AG20443 (cell line): ENCODE results near the gene GGT6.

Source experiments
- DNase-seq: peaks from one replicate; pipeline ENCODE4 v3.0.0; 2012; ENCODE audit warnings: low spot score, mixed read lengths

GGT6 gene

GRCh38 chr17:4551141-4551540, 9.2 kb downstream of the GGT6 start:
- DNase-seq: no peak

DNA sequence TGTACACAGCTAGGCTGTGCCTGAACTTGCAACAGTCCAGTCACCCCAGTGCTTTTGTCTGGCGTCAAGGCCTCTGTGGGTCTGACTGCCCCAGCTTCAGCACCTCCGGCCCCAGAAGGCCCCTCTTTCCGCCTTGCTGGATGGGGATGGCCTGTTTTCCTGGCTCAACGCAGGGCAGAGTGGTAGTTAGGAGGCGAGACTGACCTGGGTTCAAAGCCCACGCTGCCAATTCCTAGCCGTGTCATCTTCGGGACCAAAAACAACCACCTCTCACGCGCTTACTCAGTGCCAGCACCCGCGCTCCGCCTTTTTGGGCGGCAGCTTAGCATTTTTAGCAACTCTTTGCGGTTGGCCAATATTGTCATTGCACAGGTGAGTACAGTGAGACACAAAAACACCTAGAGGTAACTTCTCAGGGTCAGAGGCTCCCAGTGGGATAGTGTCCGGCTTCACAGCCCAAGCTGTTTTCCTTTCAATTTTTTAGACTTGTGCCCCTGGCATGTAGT, 9.8 kb downstream of the GGT6 start:
- no peak for DNase-seq

GRCh38 chr17:4549781-4550533, 10.4 kb downstream of the GGT6 start:
- DNase-seq: no peak

- no peak for DNase-seq
Observed at GRCh38 chr17:4548721-4549531, 11.5 kb downstream of the GGT6 start.

- DNase-seq: no peak
Observed at GRCh38 chr17:4548061-4548461, 12.3 kb downstream of the GGT6 start.

- DNase-seq: no peak
Observed at GRCh38 chr17:4547118-4547906, 13.1 kb downstream of the GGT6 start.

DNA sequence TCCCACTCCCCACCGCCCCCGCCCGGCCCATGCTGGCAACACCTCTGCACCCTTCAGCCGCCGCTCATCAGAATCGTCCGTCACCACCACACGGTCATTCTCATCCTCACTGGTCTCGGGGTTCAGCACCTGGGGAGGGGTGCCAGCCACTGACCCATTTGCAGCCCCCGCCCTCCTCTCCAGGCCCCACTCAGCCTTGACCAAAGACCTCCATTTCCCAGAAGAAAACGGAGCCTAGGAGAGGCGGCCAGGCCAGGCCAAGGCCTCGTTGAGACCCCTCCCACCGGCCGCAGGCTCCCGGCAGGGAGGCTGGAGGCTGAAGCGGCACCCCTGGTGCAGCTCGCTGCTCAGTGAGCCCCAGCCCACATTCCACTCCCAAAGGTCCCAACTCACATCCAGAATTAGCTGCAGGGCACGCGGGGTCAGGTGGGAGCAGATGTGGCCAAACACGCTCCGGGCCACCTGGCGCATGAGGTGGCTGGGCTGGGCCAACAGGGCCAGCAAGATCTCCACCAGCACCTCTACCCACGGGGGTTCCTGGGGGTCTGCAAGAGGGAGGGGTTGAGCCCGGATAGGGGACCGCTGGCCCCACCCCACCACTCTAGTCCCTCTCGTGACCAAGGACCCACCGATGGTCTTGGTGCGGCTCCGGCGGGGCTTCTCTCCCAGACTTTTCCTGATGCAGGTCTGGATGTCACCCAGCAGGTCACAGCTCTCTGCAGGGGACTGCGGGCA, 15.0 kb downstream of the GGT6 start:
- no peak for DNase-seq

- DNase-seq: no peak
Observed at GRCh38 chr17:4544951-4545216, 15.5 kb downstream of the GGT6 start.

DNA sequence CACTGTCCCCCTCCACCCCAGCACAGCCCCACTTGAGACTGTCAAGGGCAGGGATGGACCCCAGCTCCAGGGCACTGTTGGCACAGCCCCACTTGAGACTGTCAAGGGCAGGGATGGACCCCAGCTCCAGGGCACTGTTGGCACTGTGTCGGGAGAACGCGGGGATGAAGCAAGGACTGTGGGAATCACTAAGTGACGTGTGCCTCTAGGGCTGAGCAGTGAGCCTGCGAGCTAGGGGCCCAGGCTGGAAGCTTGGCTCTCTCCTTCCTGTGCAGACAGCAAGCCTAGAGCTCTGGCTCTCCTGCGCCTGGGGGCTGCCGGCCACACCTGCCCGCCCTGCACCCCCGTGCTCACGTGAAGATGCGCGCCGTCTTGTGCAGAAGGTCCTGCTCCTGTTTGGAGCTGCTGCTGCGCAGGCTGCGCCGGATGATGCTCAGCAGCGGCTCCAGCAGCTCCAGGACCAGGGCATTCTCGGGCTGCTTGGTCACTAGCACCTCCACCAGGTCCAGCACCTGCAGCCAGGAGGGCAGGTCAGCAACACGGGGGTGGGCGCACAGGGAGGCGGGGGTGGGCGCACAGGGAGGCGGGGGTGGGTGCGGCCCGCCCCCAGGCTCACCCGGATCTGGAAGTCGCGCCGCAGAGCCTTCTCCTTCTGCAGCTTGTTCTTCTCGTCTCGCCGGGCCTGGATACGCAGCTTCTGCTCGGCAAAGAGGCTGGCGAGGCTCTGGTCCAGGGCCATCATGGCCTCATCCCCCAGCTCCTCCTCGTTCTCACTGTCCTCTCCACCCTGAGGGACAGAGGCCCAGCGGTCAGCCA, 16.0 kb downstream of the GGT6 start:
- DNase-seq: no peak

DNA sequence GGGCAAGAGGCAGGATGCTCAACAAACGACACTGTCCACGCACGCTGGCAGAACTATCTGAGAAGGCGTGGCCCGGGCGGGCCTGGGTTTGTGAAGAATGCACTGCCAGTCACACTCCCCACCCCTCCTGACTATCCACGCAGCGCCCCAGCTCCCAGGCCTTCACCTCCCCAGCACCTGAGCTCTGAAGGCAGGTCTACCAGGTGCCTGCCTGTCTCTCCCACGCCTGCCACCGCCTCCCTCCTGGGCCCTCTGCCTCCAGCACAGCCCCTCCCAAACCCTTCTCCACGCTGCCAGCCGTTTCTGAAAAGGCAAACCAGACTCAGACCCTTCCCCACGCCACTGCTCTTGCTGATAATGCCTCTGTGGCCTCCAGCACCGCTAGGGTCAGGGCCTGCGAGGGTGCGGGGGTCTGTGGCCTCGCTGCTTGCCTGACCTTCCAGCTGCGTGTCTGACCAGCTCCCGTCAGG, 16.8 kb downstream of the GGT6 start:
- DNase-seq: no peak

GRCh38 chr17:4542726-4543191, 17.6 kb downstream of the GGT6 start:
- DNase-seq: no peak

GRCh38 chr17:4542003-4542725, 18.2 kb downstream of the GGT6 start:
- DNase-seq: no peak

- no peak for DNase-seq
Observed at GRCh38 chr17:4541328-4542002, 18.9 kb downstream of the GGT6 start.

DNA sequence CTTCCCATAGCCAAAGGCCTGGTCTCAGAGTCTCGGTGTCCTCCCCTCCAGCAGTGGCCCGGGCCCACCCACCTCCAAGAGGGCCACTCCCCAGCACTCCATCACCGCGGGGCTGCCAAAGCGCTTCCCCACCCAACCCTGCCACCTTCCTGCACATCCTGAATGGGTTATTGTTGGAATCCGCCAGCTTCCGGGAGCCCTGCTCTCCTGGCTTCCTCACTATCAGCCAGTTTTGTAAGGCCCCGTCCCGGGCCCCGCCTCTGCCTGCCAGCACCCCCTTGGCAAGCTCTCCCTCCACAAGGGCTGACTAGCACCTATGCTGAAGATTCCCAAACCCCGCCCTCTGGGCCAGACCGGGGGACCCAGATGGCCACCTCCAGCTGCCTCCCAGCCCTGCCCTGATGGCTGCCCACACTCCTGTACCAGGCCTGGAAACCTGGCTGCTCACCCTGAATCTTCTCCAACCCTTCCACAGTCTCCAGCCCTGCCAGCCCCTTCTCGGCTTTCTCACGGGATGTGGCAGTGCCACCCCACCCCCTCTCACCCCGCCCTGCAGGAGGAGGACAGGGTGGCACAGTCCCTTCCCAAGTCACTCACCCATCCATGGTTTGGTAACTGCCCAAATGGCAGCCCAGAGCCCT, 19.6 kb downstream of the GGT6 start:
- no peak for DNase-seq

GRCh38 chr17:4540224-4540651, 20.1 kb downstream of the GGT6 start:
- no peak for DNase-seq

DNA sequence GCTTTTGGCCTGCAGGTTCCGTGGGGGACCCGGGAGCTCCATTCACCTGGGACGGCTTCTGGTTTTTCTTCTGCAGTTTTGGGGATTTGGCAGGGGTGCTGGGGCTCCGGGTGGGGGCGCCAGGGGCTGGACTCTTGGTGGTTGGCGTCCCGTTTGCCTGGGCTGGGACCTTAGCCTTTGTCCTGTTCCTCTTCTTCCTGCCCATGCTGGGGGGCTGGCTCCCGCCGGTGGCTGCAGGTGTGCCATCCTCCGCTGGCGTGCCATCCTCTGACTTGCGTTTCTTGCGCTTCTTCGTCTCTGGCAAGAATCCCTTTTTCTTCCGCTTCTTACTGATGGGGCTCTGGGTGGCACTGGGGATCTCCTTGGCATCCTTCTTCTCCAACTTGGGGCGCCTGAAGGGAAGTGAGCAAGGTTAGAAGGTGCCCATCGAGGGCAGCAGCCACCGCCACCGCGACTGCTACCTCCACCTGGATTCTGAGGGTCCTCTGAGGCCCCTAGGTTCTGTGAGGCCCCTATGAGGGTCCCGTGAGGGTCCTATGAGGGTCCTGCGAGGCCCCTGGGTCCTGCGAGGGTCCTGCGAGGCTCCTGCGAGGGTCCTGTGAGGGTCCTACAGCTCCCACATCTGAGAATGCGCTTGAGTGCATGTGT, 20.7 kb downstream of the GGT6 start:
- no peak for DNase-seq

- DNase-seq: no peak
Observed at GRCh38 chr17:4539025-4539424, 21.4 kb downstream of the GGT6 start.

DNA sequence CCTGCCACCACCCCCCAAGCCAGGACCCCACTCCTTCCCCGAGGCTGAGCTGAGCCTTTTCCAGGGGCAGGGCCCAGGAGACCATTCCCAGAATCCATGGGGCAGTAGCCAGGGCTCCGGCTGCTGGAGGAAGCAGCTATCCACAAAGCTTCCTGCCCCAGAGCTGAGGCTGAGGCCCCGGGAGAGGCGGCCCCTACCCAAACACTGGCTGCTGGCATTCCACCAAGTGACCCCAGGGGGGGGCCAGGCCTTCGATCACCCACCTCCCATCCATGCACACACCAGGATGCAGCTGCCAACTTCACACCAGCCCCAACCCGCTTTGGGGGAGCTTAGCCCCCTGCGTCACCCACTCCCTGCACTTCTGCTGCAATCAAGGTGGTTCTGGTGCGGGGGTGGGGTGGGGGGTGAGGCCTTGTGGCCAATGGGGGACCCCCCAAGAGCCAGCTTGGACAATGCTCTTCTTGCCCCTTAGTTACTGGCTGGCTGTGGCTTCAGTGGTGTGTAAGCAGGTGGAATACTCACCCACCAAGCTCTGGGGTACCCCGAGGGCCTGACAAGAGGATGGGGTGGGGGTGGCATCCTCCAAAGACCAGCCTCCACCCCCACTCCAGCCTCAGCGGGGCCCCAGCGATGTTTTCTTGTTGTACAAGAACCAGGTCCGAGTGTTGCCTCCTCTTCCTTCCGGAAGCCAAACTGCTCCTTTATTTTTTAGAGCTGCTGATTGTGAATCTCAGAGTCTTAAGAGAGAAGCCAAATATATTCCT, 22.0 kb downstream of the GGT6 start:
- DNase-seq: no peak
